Thyroid gland (tissue), 4 donors: ENCODE results near the gene KIAA2012. TPM values are rescaled to one million over a fixed set of nuclear protein-coding genes. Genes with fewer than 3 reads are reported as not detected.

Source experiments
- DNase-seq, 2 donors: peaks; one replicate each; pipeline ENCODE4 v3.0.0-alpha.2; 2019
- H3K27ac ChIP-seq, 3 donors: fragments of 200-600 bp; sonication (generic); 1 replicate in 2 of 3; 2 replicates in 1 of 3; pipeline ENCODE4 v1.5.1; 2016 to 2019; ENCODE audit warnings: mild to moderate bottlenecking in 1 of 3, moderate library complexity in 1 of 3
- H3K27me3 ChIP-seq: fragments of 200-600 bp; sonication (generic); one replicate; pipeline ENCODE4 v1.5.1; 2019
- H3K36me3 ChIP-seq, 2 donors: fragments of 200-600 bp; sonication (generic); one replicate each; pipeline ENCODE4 v1.5.1; 2016 to 2019
- H3K4me1 ChIP-seq, 2 donors: fragments of 200-600 bp; sonication (generic); one replicate each; pipeline ENCODE4 v1.5.1; 2017 to 2019
- H3K4me3 ChIP-seq, 3 donors: fragments of 200-600 bp; sonication (generic); replicated peaks in 1 of 3; 1 replicate in 2 of 3; 2 replicates in 1 of 3; pipeline ENCODE4 v1.5.1; 2016; ENCODE audit warnings: mild to moderate bottlenecking in 1 of 3
- H3K9me3 ChIP-seq: fragments of 200-600 bp; sonication (generic); one replicate; pipeline ENCODE4 v1.5.1; 2017
- CTCF ChIP-seq, 6 experiments: fragments of 200-600 bp in 3 of 6; fragments of 450-650 bp in 3 of 6; sonication (generic) in 3 of 6; IDR thresholded peaks; one replicate each; pipeline ENCODE4 v1.5.1; 2016 to 2019; ENCODE audit warnings: antibody characterized with exemption in 6 of 6, mild to moderate bottlenecking in 2 of 6, inconsistent platforms in 1 of 6, moderate library complexity in 1 of 6
- POLR2A ChIP-seq, 2 donors: fragments of 450-650 bp; IDR thresholded peaks; one replicate each; pipeline ENCODE4 v1.6.1; 2017; ENCODE audit warnings: antibody characterized with exemption in 2 of 2, mild to moderate bottlenecking in 2 of 2, moderate library complexity in 1 of 2
- WGBS, 2 donors: methylation state at CpG; one replicate each; pipeline ENCODE4 v1.1.5; 2017; 5-methylcytosine and 5-hydroxymethylcytosine counted together
- intact Hi-C: fragments of 100-400 bp; cut with DNase I; formaldehyde crosslinking; loops from one replicate; pipeline ENCODE4 v1.15.1; 2023
- total RNA-seq, 4 donors: library from RNA; depleted of rRNA; stranded (reverse); fragments of >200 nt; gene quantifications; one replicate each; pipeline ENCODE4 v1.2.3, GENCODE V29; 2016

KIAA2012 gene
- total RNA-seq, 4 donors from 2014 or later: not detected

DNA sequence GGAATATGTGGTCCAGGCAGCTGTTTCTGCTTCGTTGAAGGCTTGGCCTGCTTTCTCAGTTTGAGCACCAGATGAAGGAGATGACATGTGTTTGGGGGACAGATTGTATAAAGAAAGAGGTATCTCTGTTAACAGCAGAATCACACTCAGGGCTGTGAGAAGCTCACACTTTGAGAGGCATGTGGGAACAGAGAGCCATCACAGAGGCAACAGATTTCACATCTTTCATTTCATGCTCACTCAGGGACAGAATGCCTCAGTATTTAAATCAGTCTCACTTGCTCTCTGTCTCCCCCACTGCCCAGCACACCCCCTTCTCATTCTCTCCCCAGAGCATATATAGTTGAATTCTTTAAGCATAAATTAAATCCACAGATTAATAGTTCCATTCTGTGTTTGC lies 37.4 kb downstream of the KIAA2012 start:
- Histone ChIP-seq H3K36me3 (no peaks in the 10 kb centered on the region), H3K27ac (no peak overlapping the region), H3K9me3 (no peaks in the 10 kb centered on the region), H3K4me1 (peaks cover 5 to 7% of the 10 kb centered on the region in 2 donors), H3K4me3 (no peak overlapping the region), H3K27me3 (no peaks in the 10 kb centered on the region)
- 44 to 63% methylated on average over 1 of the region's 1 CpG for WGBS, 2 donors
- intact Hi-C loops: no loop called here
- TF ChIP-seq POLR2A (IDR thresholded peaks at IDR 0.05) (no peak), CTCF (IDR thresholded peaks at IDR 0.05) (no peak)
- DNase-seq: no peak

DNA sequence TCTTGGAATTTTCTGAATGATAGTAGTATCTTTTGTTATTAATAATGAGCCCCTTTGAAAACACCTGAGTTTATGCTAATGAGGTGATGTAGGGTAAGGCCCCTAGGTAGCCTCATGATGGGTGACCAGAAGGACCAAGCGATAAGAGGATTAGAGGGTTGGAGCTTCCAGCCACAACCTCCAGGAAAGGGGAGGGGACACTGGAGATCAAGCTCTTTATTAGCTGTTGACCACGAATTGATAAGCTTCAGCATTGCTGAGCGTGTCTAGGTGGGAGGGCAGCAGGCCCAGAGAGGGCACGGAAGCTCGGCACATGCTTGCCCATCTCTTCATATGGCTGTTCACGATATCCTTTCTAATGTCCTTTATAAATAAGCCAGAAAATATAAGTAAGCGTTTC lies 39.0 kb downstream of the KIAA2012 start:
- intact Hi-C loops: no loop called here
- no peak overlapping the region for H3K4me3 ChIP-seq
- H3K4me1 ChIP-seq: peaks cover 5 to 7% of the 10 kb centered on the region in 2 donors
- 91 to 94% methylated on average over 7 of the region's 7 CpGs for WGBS, 2 donors
- DNase-seq: no peak
- TF ChIP-seq CTCF (IDR thresholded peaks at IDR 0.05) (no peak), POLR2A (IDR thresholded peaks at IDR 0.05) (no peak)
- H3K27me3 ChIP-seq: no peaks in the 10 kb centered on the region
- no peaks in the 10 kb centered on the region for H3K9me3 ChIP-seq
- H3K36me3 ChIP-seq: no peaks in the 10 kb centered on the region
- H3K27ac ChIP-seq: no peak overlapping the region

- Histone ChIP-seq H3K9me3 (no peaks in the 10 kb centered on the region), H3K27me3 (no peaks in the 10 kb centered on the region), H3K36me3 (no peaks in the 10 kb centered on the region), H3K27ac (no peak overlapping the region), H3K4me3 (no peak overlapping the region), H3K4me1 (peaks cover 5 to 7% of the 10 kb centered on the region in 2 donors)
- TF ChIP-seq POLR2A (IDR thresholded peaks at IDR 0.05) (no peak), CTCF (IDR thresholded peaks at IDR 0.05) (no peak)
- no peak for DNase-seq
- intact Hi-C loops: no loop called here
- 52 to 56% methylated on average over 6 of the region's 6 CpGs for WGBS, 2 donors
Measured at GRCh38 chr2:202113571-202114142, 40.6 kb downstream of the KIAA2012 start.

DNA sequence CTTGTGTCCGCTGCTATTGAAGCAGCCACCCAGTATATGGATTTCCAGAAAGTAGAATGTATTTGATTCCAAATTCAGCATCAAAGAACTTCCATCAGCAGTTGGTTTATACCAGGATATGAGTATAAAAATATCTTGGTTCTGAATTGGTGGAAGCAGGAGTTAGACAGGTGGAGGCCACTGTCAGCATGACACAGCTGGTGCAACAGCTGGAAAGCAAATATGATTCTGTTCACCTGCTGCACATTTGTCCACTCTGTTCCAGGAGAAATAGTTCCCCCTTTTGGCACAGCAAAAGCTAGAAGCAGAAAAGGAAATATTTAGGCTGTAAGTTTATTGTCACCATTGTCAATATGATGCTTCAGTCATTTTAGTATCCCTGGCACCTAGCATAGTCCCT lies 41.2 kb downstream of the KIAA2012 start:
- no peak overlapping the region for H3K27ac ChIP-seq
- 95 to 100% methylated on average over 1 of the region's 1 CpG for WGBS, 2 donors
- no peak for TF ChIP-seq POLR2A (IDR thresholded peaks at IDR 0.05)
- TF ChIP-seq CTCF (IDR thresholded peaks at IDR 0.05): no peak

DNA sequence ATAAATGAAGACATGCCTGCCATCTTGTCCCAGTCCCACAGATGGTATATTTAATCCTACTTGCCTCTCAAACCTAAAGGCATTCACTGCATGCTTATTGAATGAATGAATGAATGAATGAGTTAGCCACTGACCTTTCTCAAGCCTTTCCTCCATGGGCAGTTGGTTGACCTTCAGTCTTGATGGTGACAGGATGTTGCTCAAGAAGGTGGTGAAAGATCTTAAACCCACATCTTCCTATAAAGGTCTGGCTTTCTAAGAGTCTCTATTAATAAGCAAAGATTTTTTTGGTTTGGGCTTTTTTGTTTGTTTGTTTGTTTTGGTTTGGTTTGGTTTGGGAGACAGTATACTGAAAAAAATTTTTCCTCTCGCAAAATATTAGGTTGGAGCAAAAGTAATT lies 41.7 kb downstream of the KIAA2012 start:
- TF ChIP-seq CTCF (IDR thresholded peaks at IDR 0.05) (no peak), POLR2A (IDR thresholded peaks at IDR 0.05) (no peak)
- WGBS, 2 donors: 92 to 95% methylated on average over 1 of the region's 1 CpG
- Histone ChIP-seq H3K36me3 (no peaks in the 10 kb centered on the region), H3K27me3 (no peaks in the 10 kb centered on the region), H3K9me3 (no peaks in the 10 kb centered on the region), H3K27ac (no peak overlapping the region), H3K4me3 (no peak overlapping the region), H3K4me1 (peaks cover 5 to 7% of the 10 kb centered on the region in 2 donors)
- no peak for DNase-seq
- intact Hi-C loops: no loop called here

More for the DNA sequence above, 41.2 kb downstream of the KIAA2012 start:
- Histone ChIP-seq H3K27me3 (no peaks in the 10 kb centered on the region), H3K4me3 (no peak overlapping the region), H3K4me1 (peaks cover 5 to 7% of the 10 kb centered on the region in 2 donors), H3K36me3 (no peaks in the 10 kb centered on the region), H3K9me3 (no peaks in the 10 kb centered on the region)
- DNase-seq: no peak
- intact Hi-C loops: no loop called here
